ENCODE results near the gene RANBP3.

The RANBP3 gene

DNA sequence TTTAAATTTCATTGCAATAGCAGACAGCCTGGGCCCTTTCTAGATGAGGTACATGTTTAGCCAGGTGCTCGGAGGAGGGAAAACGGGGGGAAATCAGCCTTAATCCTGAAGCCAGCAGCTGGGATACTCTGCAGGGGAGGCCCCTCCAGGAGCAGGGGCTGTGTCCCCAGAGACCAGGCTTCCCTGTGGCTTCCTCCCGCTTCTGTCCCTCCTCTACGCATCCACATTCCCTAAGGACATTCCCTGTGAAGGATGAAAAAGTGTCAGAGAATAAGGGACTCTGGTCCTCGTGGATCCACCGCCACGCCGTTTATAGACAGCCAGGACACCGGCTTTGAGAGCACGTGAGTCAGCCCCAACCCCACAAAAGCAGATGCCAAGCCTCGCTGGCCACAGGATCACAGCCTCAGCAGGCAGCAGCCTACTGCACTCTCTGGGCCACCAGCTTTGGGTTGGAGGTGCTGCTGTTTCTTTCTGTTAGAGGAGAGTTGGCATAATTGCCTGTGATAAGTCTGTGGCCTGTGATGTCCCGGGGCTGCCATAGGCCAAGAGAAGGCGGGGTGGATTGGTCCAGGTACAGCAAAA is 36.7 kb upstream of the RANBP3 start:
- TF ChIP-seq GATA3 (IDR thresholded peaks at IDR 0.05; ENCODE audit: low read depth, low read length) (no peak), GATA2 (IDR thresholded peaks at IDR 0.05; ENCODE audit: low read depth, low read length) (no peak)

DNA sequence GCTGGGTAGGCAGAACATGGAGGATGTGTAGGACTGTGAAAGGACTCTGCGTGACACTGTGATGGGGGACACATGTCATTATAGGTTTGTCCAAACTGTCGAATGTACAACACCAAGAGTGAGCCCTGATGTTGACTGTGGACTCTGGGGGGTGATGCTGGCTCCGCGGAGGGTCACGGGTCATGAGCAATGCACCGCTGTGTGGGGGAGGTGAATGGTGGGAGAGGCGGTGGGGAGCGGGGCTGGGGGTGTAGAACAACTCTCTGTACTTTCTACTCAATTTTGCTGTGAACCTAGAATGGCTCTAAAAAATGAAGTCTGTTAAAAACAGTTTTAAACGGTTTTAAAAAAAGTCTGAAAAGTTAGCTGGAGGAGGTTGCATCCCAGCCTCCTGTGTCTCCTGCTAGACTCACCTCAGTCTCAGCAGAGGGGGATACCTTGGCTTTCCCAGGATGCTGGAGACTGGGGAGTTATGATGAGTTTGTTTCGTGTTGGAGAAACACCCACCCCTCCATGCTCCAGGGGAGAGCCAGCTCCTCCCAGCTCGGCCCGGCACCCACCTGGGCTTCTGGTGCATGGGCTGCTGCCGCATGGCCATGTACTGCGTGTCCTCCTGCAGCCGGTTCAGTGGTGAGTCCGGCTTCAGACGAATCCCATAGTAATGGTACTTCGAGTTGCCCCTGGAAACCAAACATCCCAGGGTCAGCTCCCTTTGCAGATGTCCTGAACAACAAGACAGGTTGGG is 34.7 kb upstream of the RANBP3 start:
- TF ChIP-seq GATA3 (IDR thresholded peaks at IDR 0.05; ENCODE audit: low read depth, low read length) (no peak), GATA2 (IDR thresholded peaks at IDR 0.05; ENCODE audit: low read depth, low read length) (no peak)

DNA sequence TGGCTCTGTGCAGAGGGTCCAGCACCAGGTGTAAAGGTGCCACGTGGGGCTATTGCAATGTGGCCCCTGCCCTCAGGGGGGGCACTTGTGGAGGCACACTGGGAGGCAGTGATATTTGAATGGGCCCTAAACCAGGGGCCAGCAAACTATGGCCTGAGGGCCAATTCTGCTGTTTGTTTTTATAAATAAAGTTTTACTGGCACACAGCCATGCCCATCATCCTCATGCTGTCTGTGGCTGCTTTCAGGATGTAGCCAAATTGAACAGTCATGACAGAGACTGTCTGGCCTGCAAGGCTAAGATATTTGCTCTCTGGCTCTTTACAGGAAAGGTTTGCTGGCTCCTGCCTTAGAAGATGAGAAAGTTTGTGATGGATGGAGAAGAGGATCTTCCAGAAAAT is 33.9 kb upstream of the RANBP3 start:
- TF ChIP-seq GATA2 (IDR thresholded peaks at IDR 0.05; ENCODE audit: low read depth, low read length) (no peak), GATA3 (IDR thresholded peaks at IDR 0.05; ENCODE audit: low read depth, low read length) (no peak)

DNA sequence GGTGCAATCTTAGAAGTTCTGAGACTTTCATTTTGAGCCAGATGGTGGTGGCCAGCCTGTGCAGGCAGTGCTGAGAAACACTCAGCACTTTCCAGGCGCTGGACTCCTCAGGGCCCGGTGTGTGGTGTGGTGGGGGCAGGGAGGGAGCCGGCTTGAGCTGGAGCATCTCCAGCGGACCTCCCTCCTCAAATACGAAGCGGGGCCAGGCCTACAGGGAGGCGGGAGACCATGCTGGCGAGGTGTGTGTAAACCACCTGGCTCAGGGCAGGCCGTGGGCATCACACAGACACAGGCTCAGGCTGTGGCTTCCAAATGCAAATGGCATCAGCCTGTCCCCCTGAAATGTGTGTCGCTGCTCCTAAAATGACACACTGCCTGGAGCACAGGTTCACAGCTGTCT is 33.3 kb upstream of the RANBP3 start:
- TF ChIP-seq GATA3 (IDR thresholded peaks at IDR 0.05; ENCODE audit: low read depth, low read length) (no peak), GATA2 (IDR thresholded peaks at IDR 0.05; ENCODE audit: low read depth, low read length) (no peak)

DNA sequence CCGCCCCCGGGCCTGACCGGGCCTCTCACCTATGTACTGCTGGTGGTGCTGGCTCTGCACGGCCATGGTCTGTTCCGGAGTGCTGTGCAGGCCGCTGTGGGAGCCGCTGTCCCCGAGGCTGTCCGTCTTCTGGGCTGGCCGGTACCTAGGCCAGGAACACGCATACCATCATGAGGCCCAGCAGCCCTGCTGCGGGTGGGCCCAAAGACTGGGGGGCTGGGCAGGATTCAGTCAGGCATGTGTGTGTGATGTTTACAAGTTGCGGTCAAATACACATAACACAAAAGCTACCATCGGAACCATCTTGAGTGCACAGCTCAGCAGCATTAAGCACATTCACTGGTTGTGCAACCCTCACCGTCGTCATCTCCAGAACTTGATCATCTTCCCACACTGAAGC is 32.2 kb upstream of the RANBP3 start:
- TF ChIP-seq GATA3 (IDR thresholded peaks at IDR 0.05; ENCODE audit: low read depth, low read length) (no peak), GATA2 (IDR thresholded peaks at IDR 0.05; ENCODE audit: low read depth, low read length) (no peak)

DNA sequence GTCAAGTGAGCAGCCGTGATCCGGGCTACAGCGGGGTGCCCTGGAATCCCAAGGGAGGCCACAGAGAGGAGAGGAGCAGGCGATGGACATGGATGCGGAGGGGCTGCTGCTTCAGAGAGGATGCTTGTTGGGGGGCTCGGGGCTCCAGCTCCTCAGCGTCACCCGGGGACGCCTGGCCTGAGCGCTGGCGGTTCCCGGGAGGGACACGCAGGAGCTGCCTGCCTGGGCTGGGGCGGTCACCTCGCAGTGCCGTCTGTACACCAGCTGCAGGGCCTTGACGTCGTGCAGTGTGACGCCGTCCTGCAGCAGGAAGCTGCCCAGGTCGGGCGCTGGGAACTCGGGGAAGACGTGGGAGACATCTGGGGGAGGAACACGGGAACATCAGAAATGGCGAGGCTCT is 29.9 kb upstream of the RANBP3 start:
- no peak for TF ChIP-seq GATA2 (IDR thresholded peaks at IDR 0.05; ENCODE audit: low read depth, low read length)

DNA sequence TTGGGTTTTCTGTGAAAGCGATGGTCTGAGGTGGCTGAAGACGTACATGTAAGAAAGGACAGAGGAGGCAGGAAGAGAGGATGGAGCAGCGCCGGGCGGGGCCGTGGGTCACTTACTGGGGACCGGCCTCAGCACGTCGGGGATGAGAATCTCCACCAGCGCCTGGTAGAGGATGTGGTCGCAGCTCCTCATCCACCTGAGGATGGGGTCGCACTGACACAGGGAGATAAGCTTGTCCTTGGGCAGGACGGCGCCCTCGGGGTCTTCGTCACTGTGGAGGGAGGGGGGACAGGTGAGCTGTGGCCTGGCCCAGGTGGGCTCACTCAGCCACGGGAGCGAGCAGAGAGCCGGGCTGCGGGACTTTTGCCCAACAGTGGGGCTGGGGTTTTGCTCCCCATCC is 29.0 kb upstream of the RANBP3 start:
- TF ChIP-seq GATA3 (IDR thresholded peaks at IDR 0.05; ENCODE audit: low read depth, low read length): no peak
- no peak for TF ChIP-seq GATA2 (IDR thresholded peaks at IDR 0.05; ENCODE audit: low read depth, low read length)

DNA sequence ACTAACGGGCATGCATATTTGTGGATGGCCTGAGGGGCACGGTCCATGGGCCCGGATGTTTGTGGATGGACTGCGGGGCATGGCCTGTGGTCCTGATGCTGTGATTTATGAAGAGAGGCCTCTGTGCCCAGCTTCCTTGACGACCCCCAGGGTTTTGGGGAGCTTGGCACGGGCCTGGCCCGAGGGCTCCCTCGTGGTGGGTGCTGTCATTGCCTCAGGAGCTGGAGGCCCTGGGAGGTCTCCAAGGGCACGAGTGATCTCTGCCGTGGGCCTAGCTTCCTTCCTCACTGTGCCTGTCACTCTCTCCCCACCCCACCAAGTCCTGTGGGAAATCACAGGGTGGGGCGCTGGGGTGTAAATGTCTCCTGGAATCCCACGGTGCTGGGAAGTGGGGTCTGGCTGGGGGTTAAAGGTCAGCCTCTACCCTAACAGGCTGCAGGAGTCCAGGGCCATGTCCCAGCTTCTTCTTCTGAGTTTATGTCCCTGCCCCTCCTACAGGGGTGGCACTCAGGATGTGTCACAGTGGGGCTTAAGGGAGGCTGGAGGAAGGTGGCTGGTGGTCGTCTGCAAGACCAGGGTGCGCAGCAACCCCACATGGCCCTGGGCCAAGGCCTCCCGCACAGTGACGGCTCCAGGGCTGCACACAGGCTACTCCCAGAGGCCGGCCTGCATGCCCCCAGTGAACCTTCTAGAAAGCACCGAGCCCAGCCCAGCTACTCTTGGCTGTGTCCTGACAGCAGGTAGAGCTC is 27.6 kb upstream of the RANBP3 start:
- no peak for TF ChIP-seq GATA3 (IDR thresholded peaks at IDR 0.05; ENCODE audit: low read depth, low read length)
- TF ChIP-seq GATA2 (IDR thresholded peaks at IDR 0.05; ENCODE audit: low read depth, low read length): no peak

DNA sequence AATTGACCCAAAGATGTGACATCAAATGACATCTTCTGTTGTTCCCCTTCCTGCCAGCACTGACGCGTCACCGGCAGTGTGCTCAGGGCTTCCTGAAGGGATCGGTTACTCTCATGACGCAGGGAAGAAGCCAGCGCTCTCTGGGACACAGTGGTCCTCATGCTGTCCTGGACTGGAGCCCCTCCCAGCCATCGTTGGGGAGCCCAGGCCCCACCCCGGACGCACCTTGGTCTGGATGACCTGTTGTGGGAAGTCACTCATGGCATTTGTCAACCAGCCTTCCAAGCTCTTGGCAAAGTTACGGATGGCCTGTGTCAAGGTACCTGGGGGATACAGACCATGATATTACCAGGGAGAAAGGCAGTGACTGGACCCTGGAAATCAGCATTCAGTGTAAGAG is 26.0 kb upstream of the RANBP3 start:
- TF ChIP-seq GATA2 (IDR thresholded peaks at IDR 0.05; ENCODE audit: low read depth, low read length) (no peak), GATA3 (IDR thresholded peaks at IDR 0.05; ENCODE audit: low read depth, low read length) (no peak)

DNA sequence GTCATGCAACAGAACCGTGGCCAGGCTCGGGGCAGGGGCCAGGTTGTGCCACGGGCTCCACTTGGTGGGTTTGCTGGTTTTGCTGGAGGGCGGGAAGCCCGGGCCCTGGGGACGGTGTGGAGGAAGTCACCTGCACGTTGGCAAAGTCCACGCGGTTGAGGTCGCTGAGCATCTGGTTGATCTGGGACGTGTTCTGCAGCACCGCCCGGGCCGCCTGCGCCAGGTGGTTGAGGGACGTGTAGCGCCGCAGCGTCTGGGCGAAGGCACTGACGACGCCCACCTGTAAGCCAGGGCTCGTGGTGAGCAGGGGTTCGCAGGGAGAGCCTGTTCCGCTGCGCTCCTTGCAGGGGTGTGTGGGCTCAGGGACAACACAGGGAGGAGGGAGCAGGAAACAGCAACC is 24.7 kb upstream of the RANBP3 start:
- TF ChIP-seq GATA3 (IDR thresholded peaks at IDR 0.05; ENCODE audit: low read depth, low read length) (no peak), GATA2 (IDR thresholded peaks at IDR 0.05; ENCODE audit: low read depth, low read length) (no peak)

DNA sequence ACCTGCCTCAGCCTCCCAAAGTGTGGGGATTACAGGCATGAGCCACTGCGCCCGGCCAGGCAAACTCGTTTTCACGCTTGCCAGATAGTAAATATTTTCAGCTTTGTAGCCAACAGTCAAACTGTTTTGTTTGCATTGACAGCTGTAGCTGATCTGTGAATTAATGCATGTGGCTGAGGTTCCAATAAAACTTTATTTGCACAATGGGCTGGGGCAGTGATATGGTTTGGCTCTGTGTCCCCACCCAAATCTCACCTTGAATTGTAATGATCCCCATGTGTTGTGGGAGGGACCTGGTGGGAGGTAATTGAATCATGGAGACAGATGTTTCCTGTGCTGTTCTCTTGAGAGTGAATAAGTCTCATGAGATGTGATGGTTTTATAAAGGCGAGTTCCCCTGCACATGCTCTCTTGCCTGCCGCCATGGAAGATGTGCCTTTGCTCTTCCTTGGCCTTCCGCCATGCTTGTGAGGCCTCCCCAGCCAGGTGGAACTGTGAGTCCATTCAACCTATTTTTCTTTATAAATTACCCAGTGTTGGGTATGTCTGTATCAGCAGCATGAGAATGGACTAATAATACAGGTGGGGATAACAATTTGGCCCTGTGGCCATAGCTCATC is 22.4 kb upstream of the RANBP3 start:
- TF ChIP-seq GATA2 (IDR thresholded peaks at IDR 0.05; ENCODE audit: low read depth, low read length) (no peak), GATA3 (IDR thresholded peaks at IDR 0.05; ENCODE audit: low read depth, low read length) (no peak)

DNA sequence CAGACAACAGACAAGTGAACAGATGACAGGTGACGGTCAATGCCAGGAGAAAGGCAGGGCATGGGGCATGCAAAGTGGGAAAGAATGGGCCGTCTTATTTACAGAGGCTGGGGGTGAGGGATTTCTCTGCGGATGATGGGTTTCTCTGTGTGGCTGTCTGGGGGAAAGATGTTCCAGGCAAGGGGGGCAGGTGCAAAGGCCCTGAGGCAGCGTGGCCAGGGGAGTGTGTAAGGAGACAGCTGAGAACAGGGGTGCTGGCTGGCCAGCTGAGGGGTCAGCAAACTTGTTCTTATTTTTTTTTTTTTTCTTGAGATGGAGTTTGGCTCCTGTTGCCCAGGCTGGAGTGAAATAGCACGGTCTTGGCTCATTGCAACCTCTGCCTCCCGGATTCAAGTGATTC is 21.8 kb upstream of the RANBP3 start:
- no peak for TF ChIP-seq GATA2 (IDR thresholded peaks at IDR 0.05; ENCODE audit: low read depth, low read length)
- TF ChIP-seq GATA3 (IDR thresholded peaks at IDR 0.05; ENCODE audit: low read depth, low read length): no peak

DNA sequence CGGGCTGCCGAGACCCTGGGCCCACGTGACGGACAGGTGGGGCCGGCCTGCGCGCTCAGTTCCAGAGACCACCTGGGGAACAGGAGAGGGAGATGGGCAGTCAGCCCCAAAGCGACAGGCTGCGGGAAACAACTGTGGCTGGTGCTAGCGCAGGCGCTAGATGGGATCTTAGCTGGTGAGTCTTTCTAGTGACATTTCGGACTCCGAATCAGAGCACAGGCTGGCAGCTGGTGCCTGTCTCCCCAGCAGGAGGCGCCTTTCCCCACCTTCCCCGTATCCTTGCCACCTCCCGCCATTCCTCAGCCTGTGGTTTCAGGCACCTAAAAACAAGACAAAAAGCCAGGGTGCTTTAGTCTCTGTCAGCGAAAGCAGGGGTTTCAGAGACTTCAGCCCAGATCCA is 19.4 kb upstream of the RANBP3 start:
- TF ChIP-seq GATA3 (IDR thresholded peaks at IDR 0.05; ENCODE audit: low read depth, low read length): no peak
- no peak for TF ChIP-seq GATA2 (IDR thresholded peaks at IDR 0.05; ENCODE audit: low read depth, low read length)

DNA sequence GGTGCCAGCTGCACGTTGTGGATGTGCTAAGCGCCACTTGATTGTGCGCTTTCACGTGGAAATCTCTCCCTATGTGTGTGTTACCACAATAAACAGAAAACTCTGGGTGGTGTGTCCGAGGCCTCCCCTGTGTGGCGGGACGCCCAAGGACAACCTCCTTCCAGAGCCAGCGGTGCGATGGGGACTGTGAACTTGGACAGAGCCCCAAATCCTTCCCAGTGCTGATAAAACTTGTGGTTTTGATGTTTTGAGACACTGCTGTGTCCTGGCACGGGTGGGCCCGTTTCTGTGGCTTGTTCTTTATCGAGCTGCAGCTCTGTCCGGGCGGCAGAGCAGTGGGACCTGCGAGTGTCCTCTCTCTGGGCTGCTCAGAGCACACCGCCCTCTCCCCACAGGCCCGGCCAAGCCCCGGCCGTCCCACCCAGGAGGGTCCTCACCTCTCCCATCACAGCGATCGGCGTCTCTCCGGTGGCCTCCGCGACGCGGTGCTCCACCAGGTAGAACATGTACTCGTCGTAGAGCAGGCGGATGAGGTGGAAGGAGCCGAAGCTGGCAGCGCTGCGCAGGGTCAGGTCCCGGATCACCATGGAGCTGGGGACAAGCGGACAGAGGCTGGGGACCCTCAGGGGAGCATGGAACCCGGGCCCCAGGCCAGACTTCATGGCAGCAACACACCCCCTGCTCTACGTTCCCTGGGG is 18.8 kb upstream of the RANBP3 start:
- TF ChIP-seq GATA3 (IDR thresholded peaks at IDR 0.05; ENCODE audit: low read depth, low read length): no peak
- TF ChIP-seq GATA2 (IDR thresholded peaks at IDR 0.05; ENCODE audit: low read depth, low read length): no peak

Data from SH-SY5Y (cell line).